Lower lobe of right lung (tissue), 2 donors: ENCODE results near the gene IDH3G. TPM values are rescaled to one million over a fixed set of nuclear protein-coding genes. Genes with fewer than 3 reads are reported as not detected.

Source experiments
- ATAC-seq, 2 donors: fragments of 200-7000 bp; cut with Tn5 transposase; one replicate each; pipeline ENCODE4 v1.9.1; 2020 to 2022; ENCODE audit warnings: mild to moderate bottlenecking in 2 of 2, moderate library complexity in 2 of 2
- DNase-seq: peaks from one replicate; pipeline ENCODE4 v3.0.0-alpha.2; 2020
- H3K27ac ChIP-seq: fragments of 200-600 bp; one replicate; pipeline ENCODE4 v1.8.0; 2022
- H3K27me3 ChIP-seq: fragments of 200-600 bp; one replicate; pipeline ENCODE4 v1.8.0; 2022; ENCODE audit warnings: low read depth
- H3K36me3 ChIP-seq: fragments of 200-600 bp; one replicate; pipeline ENCODE4 v1.8.0; 2022; ENCODE audit warnings: mild to moderate bottlenecking
- H3K4me1 ChIP-seq: fragments of 200-600 bp; one replicate; pipeline ENCODE4 v1.8.0; 2022
- H3K4me3 ChIP-seq: fragments of 200-600 bp; one replicate; pipeline ENCODE4 v1.8.0; 2022; ENCODE audit warnings: mild to moderate bottlenecking
- H3K9me3 ChIP-seq: fragments of 200-600 bp; one replicate; pipeline ENCODE4 v1.8.0; 2022
- intact Hi-C: fragments of 100-400 bp; cut with DNase I; formaldehyde crosslinking; loops from one replicate; pipeline ENCODE4 v1.11.0; 2022
- total RNA-seq: library from RNA; stranded (reverse); fragmentation: NEBNext Ultra II Directional; extraction: Animal tissue kit (Norgen Biotek cat#: 25700); gene quantifications from one replicate; pipeline ENCODE4 v1.2.1, GENCODE V29; 2021
- TF ChIP-seq, protein P1 (sequence below): fragments of 200-600 bp; IDR thresholded peaks from one replicate; pipeline ENCODE4 v1.8.0; 2022; ENCODE audit warnings: antibody characterized with exemption, mild to moderate bottlenecking
- donor health status: DM: no; HTN: yes; CAD: no; lungs with severe emphysema.

Gene IDH3G
- total RNA-seq, 1 donor from 2014 or later, result 50.1 TPM

DNA sequence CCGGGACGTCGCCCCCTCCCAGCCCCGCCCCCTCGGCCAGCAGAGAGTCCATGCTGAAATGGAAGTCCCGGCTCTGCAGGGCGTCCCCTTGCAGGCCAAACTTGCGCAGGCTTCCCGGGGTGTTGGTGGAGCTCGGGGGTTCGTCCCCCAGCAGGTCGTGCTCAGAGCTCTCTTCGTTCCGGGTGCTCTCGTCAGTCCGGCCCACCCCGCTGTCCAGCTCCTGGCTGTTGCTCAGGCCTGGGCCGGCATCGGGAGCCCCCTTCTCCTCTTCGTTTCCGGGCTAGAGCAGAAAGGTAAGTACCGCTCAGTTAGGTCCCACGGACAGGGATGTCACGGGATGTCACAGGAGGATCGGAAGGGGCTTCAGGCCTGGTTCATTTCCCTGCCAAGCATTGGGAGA is 10.4 kb upstream of the IDH3G start:
- no peaks in the 10 kb centered on the region for H3K27me3 ChIP-seq
- TF ChIP-seq, protein P1, sequence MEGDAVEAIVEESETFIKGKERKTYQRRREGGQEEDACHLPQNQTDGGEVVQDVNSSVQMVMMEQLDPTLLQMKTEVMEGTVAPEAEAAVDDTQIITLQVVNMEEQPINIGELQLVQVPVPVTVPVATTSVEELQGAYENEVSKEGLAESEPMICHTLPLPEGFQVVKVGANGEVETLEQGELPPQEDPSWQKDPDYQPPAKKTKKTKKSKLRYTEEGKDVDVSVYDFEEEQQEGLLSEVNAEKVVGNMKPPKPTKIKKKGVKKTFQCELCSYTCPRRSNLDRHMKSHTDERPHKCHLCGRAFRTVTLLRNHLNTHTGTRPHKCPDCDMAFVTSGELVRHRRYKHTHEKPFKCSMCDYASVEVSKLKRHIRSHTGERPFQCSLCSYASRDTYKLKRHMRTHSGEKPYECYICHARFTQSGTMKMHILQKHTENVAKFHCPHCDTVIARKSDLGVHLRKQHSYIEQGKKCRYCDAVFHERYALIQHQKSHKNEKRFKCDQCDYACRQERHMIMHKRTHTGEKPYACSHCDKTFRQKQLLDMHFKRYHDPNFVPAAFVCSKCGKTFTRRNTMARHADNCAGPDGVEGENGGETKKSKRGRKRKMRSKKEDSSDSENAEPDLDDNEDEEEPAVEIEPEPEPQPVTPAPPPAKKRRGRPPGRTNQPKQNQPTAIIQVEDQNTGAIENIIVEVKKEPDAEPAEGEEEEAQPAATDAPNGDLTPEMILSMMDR, result no peak
- DNase-seq, result no peak
- no peak overlapping the region for H3K4me3 ChIP-seq
- H3K36me3 ChIP-seq, result no peaks in the 10 kb centered on the region
- ATAC-seq, result no peak
- no peaks in the 10 kb centered on the region for H3K4me1 ChIP-seq
- H3K9me3 ChIP-seq, result no peaks in the 10 kb centered on the region
- H3K27ac ChIP-seq, result no peak overlapping the region
- intact Hi-C loops, result no loop called here

DNA sequence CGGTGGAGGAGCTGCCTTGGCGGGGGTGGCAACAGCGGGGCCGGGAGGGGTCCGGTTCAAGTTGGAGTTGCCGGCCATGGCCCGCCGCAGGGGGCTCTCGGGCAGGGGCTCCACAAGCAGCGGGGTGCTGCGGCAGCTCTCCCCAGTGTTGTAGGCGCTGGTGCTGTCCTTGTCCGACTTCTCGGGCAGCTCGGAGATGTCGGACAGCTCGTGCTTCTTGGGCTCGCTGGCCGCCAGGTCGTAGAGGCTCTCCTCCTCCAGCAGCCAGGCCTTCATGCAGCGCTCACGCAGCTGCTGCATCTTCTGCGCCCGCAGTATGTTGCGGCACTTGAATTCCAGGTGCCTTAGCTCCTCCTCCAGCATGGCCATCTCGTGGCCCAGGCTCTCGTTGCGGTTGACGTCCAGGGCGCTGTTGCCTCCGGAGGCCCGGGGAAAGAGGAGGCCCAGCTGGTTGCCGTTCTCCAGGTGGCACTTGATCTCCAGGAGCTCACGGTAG is 10.0 kb upstream of the IDH3G start:
- TF ChIP-seq, protein P1, result no peak
- no peaks in the 10 kb centered on the region for H3K9me3 ChIP-seq
- no peaks in the 10 kb centered on the region for H3K4me1 ChIP-seq
- H3K4me3 ChIP-seq, result no peak overlapping the region
- H3K27ac ChIP-seq, result no peak overlapping the region
- no peaks in the 10 kb centered on the region for H3K27me3 ChIP-seq
- intact Hi-C loops, result no loop called here
- ATAC-seq (no peak), DNase-seq (no peak)
- H3K36me3 ChIP-seq, result no peaks in the 10 kb centered on the region

DNA sequence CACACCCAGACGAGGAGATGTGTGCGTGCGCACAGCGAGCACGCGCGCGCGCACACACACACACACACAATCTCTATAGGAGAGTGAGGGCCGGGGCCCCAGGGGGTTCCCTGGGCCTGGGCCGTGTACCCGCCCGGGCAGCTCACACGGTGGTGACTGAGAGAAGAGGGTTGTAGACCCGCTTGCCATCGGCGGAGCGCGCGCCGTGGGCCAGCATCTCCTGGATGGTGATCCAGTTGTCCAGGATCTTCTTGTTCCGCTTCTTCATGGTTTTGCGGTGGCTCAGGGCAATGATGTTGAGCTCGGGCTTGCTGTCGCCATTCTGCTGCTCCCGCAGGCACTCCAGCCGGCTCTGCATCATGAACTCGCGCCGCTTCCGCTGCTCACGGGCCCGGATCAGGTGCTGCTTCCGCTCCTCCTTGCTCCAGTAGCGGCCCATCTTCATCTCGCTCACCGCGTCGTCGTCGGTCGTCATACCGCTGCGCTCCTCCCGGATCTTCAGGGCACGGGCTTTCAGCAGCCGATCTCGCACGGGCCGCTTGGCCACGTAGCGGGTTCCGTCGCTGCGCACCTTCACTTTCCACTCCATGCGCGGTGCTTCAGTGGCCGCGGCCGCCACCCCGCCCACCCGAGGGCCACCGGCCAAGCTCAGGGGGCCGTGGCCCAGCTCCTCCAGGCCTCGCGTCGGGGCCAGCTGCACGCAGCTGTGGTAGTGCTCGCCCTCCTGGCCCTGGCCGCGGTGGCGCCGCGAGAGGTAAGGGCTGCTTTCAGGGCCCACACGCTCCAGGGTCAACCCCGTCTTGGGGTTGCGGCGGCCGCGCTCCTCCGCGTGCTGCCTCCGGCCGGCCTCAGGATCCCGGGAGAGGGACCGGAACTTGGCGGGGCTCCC is 9.3 kb upstream of the IDH3G start:
- no peaks in the 10 kb centered on the region for H3K27me3 ChIP-seq
- intact Hi-C loops, result no loop called here
- H3K36me3 ChIP-seq, result peaks cover 2% of the 10 kb centered on the region
- no peak for DNase-seq
- H3K4me3 ChIP-seq, result no peak overlapping the region
- H3K27ac ChIP-seq, result no peak overlapping the region
- no peak for ATAC-seq
- H3K9me3 ChIP-seq, result no peaks in the 10 kb centered on the region
- no peaks in the 10 kb centered on the region for H3K4me1 ChIP-seq
- TF ChIP-seq, protein P1, result no peak

DNA sequence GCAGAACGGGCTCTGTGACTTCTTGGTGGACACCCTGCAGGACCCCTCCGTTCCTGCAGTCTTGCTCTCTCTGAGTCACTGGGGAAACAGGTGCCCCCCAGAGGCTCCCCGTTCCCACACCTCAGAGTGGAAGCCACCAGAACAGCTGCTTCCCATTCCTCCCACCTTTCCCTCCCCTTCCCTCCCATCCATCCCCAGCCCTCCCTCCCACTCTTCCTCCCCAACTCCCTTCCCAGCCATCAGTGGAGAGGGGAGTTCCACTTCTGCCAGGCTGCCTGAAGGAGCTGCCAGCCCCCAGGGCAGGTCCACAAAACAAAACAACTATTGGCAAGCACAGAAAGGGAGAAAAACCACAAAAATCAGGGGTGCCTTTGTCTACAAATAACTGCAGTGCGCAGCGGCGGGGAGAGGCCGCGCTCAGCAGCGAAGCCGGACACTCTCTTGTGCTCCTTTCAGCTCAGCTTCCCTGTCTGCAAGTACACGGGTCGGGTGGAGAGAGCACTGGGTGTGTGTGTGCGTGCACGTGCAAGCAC is 8.4 kb upstream of the IDH3G start:
- no peak for ATAC-seq
- Histone ChIP-seq H3K4me1 (no peaks in the 10 kb centered on the region), H3K4me3 (no peak overlapping the region), H3K27me3 (no peaks in the 10 kb centered on the region), H3K9me3 (no peaks in the 10 kb centered on the region), H3K36me3 (peaks cover 11% of the 10 kb centered on the region), H3K27ac (no peak overlapping the region)
- no peak for DNase-seq
- TF ChIP-seq, protein P1, result no peak
- intact Hi-C loops, result no loop called here

DNA sequence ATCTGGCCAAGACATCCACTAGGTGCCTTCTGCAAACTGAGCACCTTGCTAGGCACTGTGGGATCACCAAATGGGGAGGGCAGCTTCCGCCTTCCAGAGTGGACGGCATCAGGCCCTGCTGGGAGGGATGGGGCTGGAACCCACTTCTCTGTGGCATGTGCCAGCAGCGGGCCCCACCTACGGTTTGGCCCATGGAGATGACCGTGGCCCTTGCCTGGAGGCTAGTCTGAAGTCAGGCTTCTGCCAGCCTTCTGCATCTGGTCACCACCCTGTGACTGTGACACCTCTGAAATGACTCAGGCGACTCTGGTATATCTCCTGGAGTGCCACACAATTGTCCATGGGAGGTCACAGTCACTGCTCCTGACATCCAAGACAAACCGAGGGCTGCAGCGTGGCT is 7.5 kb upstream of the IDH3G start:
- intact Hi-C loops, result no loop called here
- Histone ChIP-seq H3K4me3 (no peak overlapping the region), H3K27ac (no peak overlapping the region), H3K4me1 (no peaks in the 10 kb centered on the region), H3K9me3 (no peaks in the 10 kb centered on the region), H3K36me3 (peaks cover 18% of the 10 kb centered on the region), H3K27me3 (no peaks in the 10 kb centered on the region)
- TF ChIP-seq, protein P1, result no peak
- DNase-seq (no peak), ATAC-seq (no peak)
